Renal cortical epithelial cell (primary cell): ENCODE measurements around the gene RNF17. TPM values are rescaled to one million over a fixed set of nuclear protein-coding genes. Genes with fewer than 3 reads are reported as not detected.

Experiments used
- total RNA-seq: library from RNA; depleted of rRNA; stranded (reverse); fragments of >200 nt; gene quantifications from 2 replicates; pipeline ENCODE4 v1.2.3, GENCODE V29; 2014

Gene RNF17
- total RNA-seq, 1 donor from 2014 or later = not detected

Other genes with a start within 250 kb of the RNF17 start
- gene ATP12A, start 83.8 kb upstream of the RNF17 start, total RNA-seq = not detected in 2 replicates